DMS79 treated with DMSO at 0.1 percent for 48 hours (cell line): Measurements from ENCODE around the gene KLC3.
"Not testable (repeated sequence)": the region's sequence is repeated elsewhere in the genome, so short reads cannot be mapped to it uniquely, and the experiment has no call there.

Experiments
- DNase-seq: peaks from one replicate; lab custom pipeline; 2025; lab: John Stamatoyannopoulos, UW

Gene KLC3

DNA sequence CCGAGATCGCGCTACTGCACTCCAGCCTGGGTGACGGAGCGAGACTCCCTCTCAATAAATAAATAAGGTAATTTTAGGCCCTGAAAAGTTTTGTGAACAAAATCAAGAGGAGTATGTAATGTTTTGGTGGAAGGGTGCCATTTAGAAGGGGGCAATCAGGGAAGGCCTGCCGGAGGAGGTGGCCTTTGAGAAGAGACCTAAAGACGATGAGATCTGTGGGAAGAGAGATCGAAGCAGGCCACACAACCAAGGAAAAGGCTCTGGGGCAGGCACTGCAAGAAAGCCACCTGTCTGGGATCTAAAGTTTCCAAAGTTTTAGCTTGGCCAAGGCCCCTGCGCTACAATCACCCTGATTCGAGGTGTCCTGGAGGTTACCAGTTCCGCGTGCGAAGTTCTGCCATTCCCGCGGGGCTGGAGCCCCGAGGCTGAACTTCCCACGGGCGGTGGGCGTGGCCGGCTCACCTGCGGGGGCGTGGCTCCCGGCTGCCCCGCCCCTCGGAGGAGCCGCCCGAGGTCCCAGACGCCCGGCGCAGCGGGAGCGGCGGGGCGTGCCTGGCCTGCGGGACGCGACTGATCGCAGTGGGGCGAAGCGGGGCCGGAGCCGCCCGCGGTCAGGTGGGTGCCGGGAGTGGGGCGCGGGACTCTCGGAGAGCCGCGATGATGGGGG lies at the start of gene KLC3:
TSS of gene KLC3 (plus strand) at position 519 of the 667 bp plus-strand sequence. CDS start 4,792 bp downstream, outside the sequence.
- DNase-seq: no peak

GRCh38 chr19:45291834-45292233 lies 48.7 kb upstream of the KLC3 start:
- DNase-seq: no peak

GRCh38 chr19:45293682-45294081 lies 46.9 kb upstream of the KLC3 start:
- DNase-seq: no peak

- no peak for DNase-seq
Measured at GRCh38 chr19:45294291-45295029, 46.1 kb upstream of the KLC3 start.

DNA sequence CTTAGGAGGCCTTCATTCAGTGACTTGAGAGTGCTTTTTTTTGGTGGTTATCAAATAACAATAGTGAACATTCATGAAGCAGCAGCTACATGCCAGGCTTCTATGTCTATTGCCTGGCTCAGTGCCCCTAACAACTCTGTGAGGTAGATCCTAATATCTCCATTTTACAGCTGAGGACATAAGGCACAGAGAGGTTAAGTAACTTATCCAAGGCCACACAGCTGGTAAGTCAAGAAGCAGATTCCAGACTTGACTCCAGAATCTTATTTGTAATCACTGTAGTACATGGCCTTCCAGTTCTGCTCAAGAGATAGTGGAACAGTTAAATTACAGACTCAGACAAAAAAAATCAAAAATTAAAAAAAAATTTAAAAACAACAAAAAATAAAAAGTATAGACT lies 44.7 kb upstream of the KLC3 start:
- no peak for DNase-seq

DNA sequence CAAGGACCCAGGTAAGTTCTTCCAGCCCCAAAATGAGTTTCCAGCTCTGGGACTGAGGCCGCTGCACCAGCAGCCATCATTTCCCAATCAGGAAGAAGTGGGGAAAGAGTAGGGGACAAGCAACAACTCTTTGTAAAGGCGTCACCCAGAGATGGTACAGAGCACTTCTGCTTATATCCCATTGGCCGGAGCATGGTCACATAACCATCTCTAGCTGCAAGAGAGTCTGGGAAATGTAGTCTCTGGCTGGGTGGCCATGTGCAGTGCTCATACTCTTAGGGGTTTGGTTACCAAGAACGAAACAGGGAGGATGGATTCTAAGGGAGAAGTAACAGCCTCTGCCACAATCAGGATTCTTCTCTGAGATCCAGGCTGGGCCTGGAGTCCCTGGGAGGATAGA lies 44.2 kb upstream of the KLC3 start:
- DNase-seq: no peak

- no peak for DNase-seq
Measured at GRCh38 chr19:45297674-45298073, 42.9 kb upstream of the KLC3 start.

- DNase-seq: no peak
Measured at GRCh38 chr19:45298264-45298663, 42.3 kb upstream of the KLC3 start.

- no peak for DNase-seq
Measured at GRCh38 chr19:45299719-45300118, 40.8 kb upstream of the KLC3 start.

DNA sequence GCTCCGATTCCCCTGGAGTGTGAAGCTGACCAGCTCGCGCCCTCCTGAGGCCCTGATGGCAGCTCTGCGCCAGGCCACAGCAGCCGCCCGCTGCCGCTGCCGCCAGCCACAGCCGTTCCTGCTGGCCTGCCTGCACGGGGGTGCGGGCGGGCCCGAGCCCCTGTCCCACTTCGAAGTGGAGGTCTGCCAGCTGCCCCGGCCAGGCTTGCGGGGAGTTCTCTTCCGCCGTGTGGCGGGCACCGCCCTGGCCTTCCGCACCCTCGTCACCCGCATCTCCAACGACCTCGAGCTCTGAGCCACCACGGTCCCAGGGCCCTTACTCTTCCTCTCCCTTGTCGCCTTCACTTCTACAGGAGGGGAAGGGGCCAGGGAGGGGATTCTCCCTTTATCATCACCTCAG lies 38.1 kb upstream of the KLC3 start:
- DNase-seq: no peak

DNA sequence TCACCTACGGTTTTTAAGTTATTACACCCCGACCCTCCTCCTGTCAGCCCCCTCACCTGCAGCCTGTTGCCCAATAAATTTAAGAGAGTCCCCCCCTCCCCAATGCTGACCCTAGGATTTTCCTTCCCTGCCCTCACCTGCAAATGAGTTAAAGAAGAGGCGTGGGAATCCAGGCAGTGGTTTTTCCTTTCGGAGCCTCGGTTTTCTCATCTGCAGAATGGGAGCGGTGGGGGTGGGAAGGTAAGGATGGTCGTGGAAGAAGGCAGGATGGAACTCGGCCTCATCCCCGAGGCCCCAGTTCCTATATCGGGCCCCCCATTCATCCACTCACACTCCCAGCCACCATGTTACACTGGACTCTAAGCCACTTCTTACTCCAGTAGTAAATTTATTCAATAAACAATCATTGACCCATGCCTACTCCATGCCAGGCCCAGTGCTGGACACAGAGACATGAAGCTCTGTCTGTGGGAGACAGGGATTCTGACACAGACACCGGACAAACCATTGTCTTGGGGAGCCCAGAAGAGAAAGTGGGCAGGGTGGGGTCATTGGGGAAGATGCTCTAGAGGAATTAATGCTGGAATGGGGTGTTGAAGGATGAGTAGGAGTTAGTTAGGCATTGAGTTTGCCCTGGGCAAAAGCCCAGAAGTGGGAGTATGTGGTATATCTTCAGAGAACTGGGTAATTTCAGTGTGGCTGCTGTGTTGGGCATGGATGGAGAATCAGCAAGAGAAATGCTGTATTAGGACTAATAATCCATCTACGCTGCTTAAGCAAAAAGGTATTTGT lies 37.1 kb upstream of the KLC3 start:
- DNase-seq: no peak

GRCh38 chr19:45304141-45304926 lies 36.2 kb upstream of the KLC3 start:
- no peak for DNase-seq

DNA sequence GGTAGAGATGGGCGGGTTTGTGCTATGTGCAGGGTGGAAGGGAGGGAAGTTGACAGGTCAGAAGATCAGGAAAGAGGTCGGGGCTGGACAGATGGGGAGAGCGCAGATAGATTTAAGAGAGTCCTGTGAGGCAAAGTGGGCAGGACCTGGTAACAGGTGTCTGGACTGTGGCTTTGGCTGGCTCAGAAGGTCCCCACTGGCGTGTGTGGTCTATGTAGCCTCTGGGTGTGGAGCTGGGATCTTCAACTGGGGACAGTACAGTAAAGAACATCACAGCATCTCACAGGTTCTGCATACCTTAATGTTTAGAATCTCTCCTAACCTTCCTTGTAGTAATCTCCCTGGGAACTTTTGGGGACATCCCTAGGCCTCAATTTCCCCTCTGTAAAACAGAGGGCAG lies 35.5 kb upstream of the KLC3 start:
- no peak for DNase-seq

DNA sequence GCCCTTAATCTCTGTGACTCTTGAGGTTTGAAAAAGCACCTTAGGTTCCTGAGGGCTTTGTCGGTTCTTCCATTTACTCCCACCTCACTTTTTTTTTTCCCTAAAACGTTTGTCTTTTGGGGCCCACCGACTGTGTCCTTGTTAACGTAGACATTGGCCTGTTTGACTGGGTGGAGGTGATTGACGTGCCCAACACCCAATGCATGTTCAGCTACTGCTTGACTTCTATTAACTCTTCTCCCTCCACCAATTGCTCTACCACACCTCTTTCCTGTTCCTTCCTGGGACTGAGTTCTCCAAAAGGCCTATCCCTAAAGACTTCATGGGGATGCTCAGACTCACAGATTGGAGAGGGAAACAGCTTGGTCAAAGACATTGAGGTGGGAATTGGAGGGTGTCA lies 35.1 kb upstream of the KLC3 start:
- DNase-seq: no peak

DNA sequence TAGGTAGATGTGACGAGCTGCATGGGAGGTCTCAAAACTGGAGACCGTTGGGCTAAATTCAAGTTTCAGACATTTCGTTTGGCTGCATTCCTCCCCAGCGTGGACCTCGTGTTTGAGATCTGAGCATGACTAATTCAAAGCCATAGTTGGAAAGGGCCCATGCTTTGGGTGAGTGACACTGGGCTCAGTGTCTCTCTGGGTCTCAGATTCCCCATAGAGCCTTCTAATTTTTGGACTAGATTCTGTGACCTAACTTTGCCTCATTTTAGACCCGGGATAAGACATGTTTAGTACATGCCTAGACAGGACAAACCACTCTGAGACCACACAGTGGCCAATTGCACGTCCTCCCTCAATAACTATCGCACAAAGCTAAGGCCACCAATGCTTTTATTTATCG lies 34.5 kb upstream of the KLC3 start:
- DNase-seq: no peak

DNA sequence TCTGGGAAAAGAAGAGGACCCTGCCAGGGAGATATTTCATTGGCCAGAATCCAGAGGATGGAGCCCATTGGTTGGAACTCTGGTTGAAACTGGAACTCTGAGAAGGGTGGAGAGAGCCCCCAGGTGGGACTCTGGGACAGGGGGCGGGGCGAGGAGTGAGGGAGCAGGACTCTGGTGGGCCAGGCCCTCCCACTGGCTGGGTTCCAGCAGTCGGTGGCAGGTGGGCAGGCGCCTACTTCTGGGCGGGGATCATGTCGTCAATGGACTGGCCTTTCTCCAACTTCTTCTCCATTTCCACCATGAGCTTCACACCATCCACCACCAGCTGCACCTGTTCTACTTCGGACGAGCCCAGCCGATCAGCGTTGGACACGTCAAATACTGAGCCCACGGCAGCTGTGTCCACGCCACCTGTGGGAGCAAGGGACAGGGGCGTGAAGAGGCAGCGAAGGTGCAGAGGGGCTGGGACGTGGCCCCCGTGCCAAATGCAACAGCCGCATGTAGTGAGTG lies 34.0 kb upstream of the KLC3 start:
- peak; percentile 72 for DNase-seq

DNA sequence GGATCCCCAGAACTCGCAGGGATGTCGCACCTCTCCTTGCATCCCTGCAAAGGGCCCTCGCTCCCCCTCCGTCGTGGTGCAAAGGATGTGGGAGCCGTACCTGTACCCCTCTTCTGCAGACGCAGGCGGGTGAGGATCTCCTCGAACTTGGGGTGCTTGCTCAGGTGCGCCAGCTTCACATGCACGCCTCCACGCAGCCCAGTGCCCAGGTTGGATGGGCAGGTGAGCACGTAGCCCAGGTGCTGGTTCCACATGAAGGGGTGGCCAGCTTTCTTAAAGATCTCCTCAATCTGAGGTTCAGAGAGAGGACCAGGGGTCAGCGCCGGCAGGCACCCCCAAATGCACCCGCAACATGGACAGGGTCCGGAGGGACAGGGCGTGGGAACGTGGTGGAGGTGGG lies 33.2 kb upstream of the KLC3 start:
- DNase-seq: no peak

- DNase-seq: not testable (repeated sequence)
Measured at GRCh38 chr19:45309322-45309721, 31.2 kb upstream of the KLC3 start.

DNA sequence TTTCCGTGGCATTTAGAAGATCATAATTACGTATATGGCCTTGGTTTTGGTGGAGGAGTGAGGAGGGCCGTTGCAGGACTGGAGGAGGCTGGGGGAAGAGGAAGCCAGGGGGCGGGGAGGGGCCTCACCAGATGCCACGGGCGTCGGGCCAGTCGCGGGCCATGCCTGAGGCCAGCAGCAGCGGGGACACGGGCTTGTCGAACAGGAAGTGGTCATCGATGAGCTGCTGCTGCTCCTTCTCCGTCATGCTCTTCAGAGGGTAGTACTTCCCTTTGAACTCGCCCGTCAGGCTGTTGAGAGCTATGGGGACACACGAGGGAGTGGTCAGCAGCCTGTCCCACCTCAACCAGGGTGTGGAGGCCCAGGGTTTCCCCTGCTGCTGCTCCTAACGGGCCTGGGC lies 28.9 kb upstream of the KLC3 start:
- DNase-seq: no peak

GRCh38 chr19:45312285-45312684 lies 28.3 kb upstream of the KLC3 start:
- DNase-seq: not testable (repeated sequence)

DNA sequence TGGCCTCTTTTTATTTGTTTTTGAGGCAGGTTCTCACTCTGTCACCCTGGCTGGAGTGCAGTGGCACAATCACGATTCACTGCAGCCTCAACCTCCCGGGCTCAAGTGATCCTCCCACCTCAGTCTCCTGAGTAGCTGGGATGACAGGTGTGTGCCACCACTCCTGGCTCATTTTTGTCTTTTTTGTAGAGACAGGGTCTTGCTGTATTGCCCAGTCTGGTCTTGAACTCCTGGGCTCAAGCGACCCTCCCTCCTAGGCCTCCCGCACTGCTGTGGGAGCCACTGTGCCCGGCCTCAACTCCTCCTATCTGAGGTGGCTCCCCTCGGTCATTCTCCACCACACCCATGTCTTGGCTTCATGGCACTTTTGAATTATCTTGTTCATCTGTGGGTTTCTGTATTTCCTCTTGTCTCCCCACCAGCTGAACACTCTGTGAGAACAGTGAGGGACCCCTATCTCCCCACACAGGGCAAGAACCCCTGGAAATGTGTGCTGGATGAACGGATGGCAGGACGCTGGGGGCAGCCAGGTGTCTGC lies 25.8 kb upstream of the KLC3 start:
- no peak for DNase-seq

DNA sequence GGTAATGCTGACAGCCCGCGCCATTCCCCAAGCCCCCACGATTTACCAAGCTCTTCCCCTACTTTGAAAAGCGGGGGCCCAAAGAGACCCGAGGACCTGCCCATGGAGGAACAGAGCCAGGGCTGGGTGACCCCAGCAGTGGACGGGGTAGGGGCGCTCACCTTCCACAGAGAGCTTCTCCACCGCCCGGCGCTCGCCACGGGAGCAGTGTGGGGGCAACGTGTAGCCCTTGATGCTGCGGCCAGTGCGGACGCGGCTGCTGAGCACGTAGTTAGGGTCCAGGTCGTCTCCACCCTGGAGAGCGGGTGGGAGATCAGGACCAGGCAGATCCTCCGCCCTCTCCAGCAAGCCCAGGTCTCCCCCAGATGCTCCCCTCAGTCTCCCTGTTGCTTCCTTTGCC lies 25.2 kb upstream of the KLC3 start:
- DNase-seq: no peak
